Neural progenitor cell (in vitro differentiated cells): ENCODE results near the gene SACM1L.

ENCODE experiments used
- CTCF ChIP-seq: fragments of 200-600 bp; sonication (generic); IDR thresholded peaks from 2 replicates; pipeline ENCODE4 v1.5.1; 2017; ENCODE audit warnings: antibody characterized with exemption, mild to moderate bottlenecking
- EZH2phosphoT487 ChIP-seq: fragments of 200-600 bp; sonication (generic); IDR thresholded peaks from 2 replicates; pipeline ENCODE4 v1.6.1; 2017; ENCODE audit warnings: antibody characterized with exemption

- TF ChIP-seq EZH2phosphoT487 (no peak), CTCF (no peak)
Measured at GRCh38 chr3:45793482-45794176, 104.4 kb downstream of the SACM1L start.
